ENCODE data around the gene PAIP2B.

PAIP2B gene

GRCh38 chr2:71155846-71156245, 71.1 kb downstream of the PAIP2B start:
- in situ Hi-C loops (cut with MboI; ENCODE audit: low sequenced_read_pairs), result no loop called here
- Histone ChIP-seq H3K9me3 (no peaks in the 10 kb centered on the region), H3K27me3 (ENCODE audit: low read depth) (peaks cover 2% of the 10 kb centered on the region; the same call in 1 of the 2 replicates), H3K4me3 (no peak overlapping the region), H3K36me3 (replicated peaks) (no peaks in the 10 kb centered on the region), H3K4me1 (peaks cover 7% of the 10 kb centered on the region; the same call in 1 of the 2 replicates)
- DNase-seq (ENCODE audit: low spot score in 2 of 2), result no peak

- no peak for DNase-seq (ENCODE audit: low spot score in 2 of 2)
- in situ Hi-C loops (cut with MboI; ENCODE audit: low sequenced_read_pairs), result loop anchor here (5.0 kb wide), 1 partner anchor 353 kb away; no protein-coding TSS in a partner anchor
Measured at GRCh38 chr2:71154798-71155197, 72.1 kb downstream of the PAIP2B start.

GRCh38 chr2:71154279-71154678, 72.6 kb downstream of the PAIP2B start:
- no peak overlapping the region for H3K4me3 ChIP-seq
- H3K36me3 ChIP-seq (replicated peaks), result peaks cover 7% of the 10 kb centered on the region
- H3K4me1 ChIP-seq, result peaks cover 7% of the 10 kb centered on the region; the same call in 1 of the 2 replicates
- in situ Hi-C loops (cut with MboI; ENCODE audit: low sequenced_read_pairs), result loop anchor here (5.0 kb wide), 1 partner anchor 353 kb away; no protein-coding TSS in a partner anchor
- DNase-seq (ENCODE audit: low spot score in 2 of 2), result no peak
- H3K27me3 ChIP-seq (ENCODE audit: low read depth), result peaks cover 2% of the 10 kb centered on the region; the same call in 1 of the 2 replicates
- no peaks in the 10 kb centered on the region for H3K9me3 ChIP-seq

More at GRCh38 chr2:71154798-71155197, 72.1 kb downstream of the PAIP2B start:
- peaks cover 2% of the 10 kb centered on the region for H3K36me3 ChIP-seq (replicated peaks)
- peaks cover 2% of the 10 kb centered on the region; the same call in 1 of the 2 replicates for H3K27me3 ChIP-seq (ENCODE audit: low read depth)
- peaks cover 7% of the 10 kb centered on the region; the same call in 1 of the 2 replicates for H3K4me1 ChIP-seq
- H3K9me3 ChIP-seq, result no peaks in the 10 kb centered on the region
- H3K4me3 ChIP-seq, result no peak overlapping the region

GRCh38 chr2:71153585-71154224, 73.2 kb downstream of the PAIP2B start:
- Histone ChIP-seq H3K4me3 (no peak overlapping the region), H3K36me3 (replicated peaks) (peaks cover 13% of the 10 kb centered on the region), H3K27me3 (ENCODE audit: low read depth) (peaks cover 2% of the 10 kb centered on the region; the same call in 1 of the 2 replicates), H3K9me3 (no peaks in the 10 kb centered on the region), H3K4me1 (peaks cover 7% of the 10 kb centered on the region; the same call in 1 of the 2 replicates)
- no peak for DNase-seq (ENCODE audit: low spot score in 2 of 2)
- in situ Hi-C loops (cut with MboI; ENCODE audit: low sequenced_read_pairs), result loop anchor here (5.0 kb wide), 1 partner anchor 354 kb away; no protein-coding TSS in a partner anchor

- H3K36me3 ChIP-seq (replicated peaks), result peaks cover 23% of the 10 kb centered on the region
- no peaks in the 10 kb centered on the region for H3K4me1 ChIP-seq
- in situ Hi-C loops (cut with MboI; ENCODE audit: low sequenced_read_pairs), result loop anchor here (5.0 kb wide), 1 partner anchor 356 kb away; no protein-coding TSS in a partner anchor
- H3K4me3 ChIP-seq, result no peak overlapping the region
- no peaks in the 10 kb centered on the region for H3K9me3 ChIP-seq
- no peak for DNase-seq (ENCODE audit: low spot score in 2 of 2)
- peaks cover 2% of the 10 kb centered on the region; the same call in 1 of the 2 replicates for H3K27me3 ChIP-seq (ENCODE audit: low read depth)
Measured at GRCh38 chr2:71151620-71152019, 75.3 kb downstream of the PAIP2B start.

GRCh38 chr2:71150082-71150816, 76.7 kb downstream of the PAIP2B start:
- no peaks in the 10 kb centered on the region for H3K4me1 ChIP-seq
- in situ Hi-C loops (cut with MboI; ENCODE audit: low sequenced_read_pairs), result loop anchor here (5.0 kb wide), 1 partner anchor 357 kb away; no protein-coding TSS in a partner anchor
- H3K9me3 ChIP-seq, result no peaks in the 10 kb centered on the region
- H3K27me3 ChIP-seq (ENCODE audit: low read depth), result peaks cover 2% of the 10 kb centered on the region; the same call in 1 of the 2 replicates
- H3K4me3 ChIP-seq, result no peak overlapping the region
- DNase-seq (ENCODE audit: low spot score in 2 of 2), result no peak
- H3K36me3 ChIP-seq (replicated peaks), result peaks cover 31% of the 10 kb centered on the region

- in situ Hi-C loops (cut with MboI; ENCODE audit: low sequenced_read_pairs), result no loop called here
- no peaks in the 10 kb centered on the region for H3K9me3 ChIP-seq
- H3K27me3 ChIP-seq (ENCODE audit: low read depth), result no peaks in the 10 kb centered on the region
- peaks cover 48% of the 10 kb centered on the region for H3K36me3 ChIP-seq (replicated peaks)
- no peaks in the 10 kb centered on the region for H3K4me1 ChIP-seq
- DNase-seq (ENCODE audit: low spot score in 2 of 2), result no peak
- no peak overlapping the region for H3K4me3 ChIP-seq
Measured at GRCh38 chr2:71148506-71149063, 78.3 kb downstream of the PAIP2B start.

GRCh38 chr2:71143782-71144181, 83.1 kb downstream of the PAIP2B start:
- Histone ChIP-seq H3K4me3 (no peak overlapping the region), H3K4me1 (no peaks in the 10 kb centered on the region), H3K27me3 (ENCODE audit: low read depth) (no peaks in the 10 kb centered on the region), H3K36me3 (replicated peaks) (peaks cover 78% of the 10 kb centered on the region), H3K9me3 (no peaks in the 10 kb centered on the region)
- in situ Hi-C loops (cut with MboI; ENCODE audit: low sequenced_read_pairs), result no loop called here
- no peak for DNase-seq (ENCODE audit: low spot score in 2 of 2)

- Histone ChIP-seq H3K9me3 (no peaks in the 10 kb centered on the region), H3K4me3 (no peak overlapping the region), H3K27me3 (ENCODE audit: low read depth) (no peaks in the 10 kb centered on the region), H3K4me1 (no peaks in the 10 kb centered on the region), H3K36me3 (replicated peaks) (peaks cover 73% of the 10 kb centered on the region)
- no peak for DNase-seq (ENCODE audit: low spot score in 2 of 2)
- in situ Hi-C loops (cut with MboI; ENCODE audit: low sequenced_read_pairs), result no loop called here
Measured at GRCh38 chr2:71136174-71136573, 90.7 kb downstream of the PAIP2B start.

GRCh38 chr2:71133603-71134002, 93.3 kb downstream of the PAIP2B start:
- Histone ChIP-seq H3K36me3 (replicated peaks) (peaks cover 49% of the 10 kb centered on the region), H3K4me3 (no peak overlapping the region), H3K4me1 (no peaks in the 10 kb centered on the region), H3K9me3 (no peaks in the 10 kb centered on the region), H3K27me3 (ENCODE audit: low read depth) (no peaks in the 10 kb centered on the region)
- in situ Hi-C loops (cut with MboI; ENCODE audit: low sequenced_read_pairs), result no loop called here
- DNase-seq (ENCODE audit: low spot score in 2 of 2), result no peak

Measured in HAP-1 (cell line).